GM19240 (cell line): ENCODE measurements around the gene TGM2.
A peak's percentile ranks its signal among the peaks of the same experiment; 100 is the strongest.

Experiments used
- DNase-seq: peaks from one replicate; pipeline ENCODE4 v3.0.0; 2011; ENCODE audit warnings: low spot score; ENCODE audit not compliant: insufficient read length

The TGM2 gene

DNA sequence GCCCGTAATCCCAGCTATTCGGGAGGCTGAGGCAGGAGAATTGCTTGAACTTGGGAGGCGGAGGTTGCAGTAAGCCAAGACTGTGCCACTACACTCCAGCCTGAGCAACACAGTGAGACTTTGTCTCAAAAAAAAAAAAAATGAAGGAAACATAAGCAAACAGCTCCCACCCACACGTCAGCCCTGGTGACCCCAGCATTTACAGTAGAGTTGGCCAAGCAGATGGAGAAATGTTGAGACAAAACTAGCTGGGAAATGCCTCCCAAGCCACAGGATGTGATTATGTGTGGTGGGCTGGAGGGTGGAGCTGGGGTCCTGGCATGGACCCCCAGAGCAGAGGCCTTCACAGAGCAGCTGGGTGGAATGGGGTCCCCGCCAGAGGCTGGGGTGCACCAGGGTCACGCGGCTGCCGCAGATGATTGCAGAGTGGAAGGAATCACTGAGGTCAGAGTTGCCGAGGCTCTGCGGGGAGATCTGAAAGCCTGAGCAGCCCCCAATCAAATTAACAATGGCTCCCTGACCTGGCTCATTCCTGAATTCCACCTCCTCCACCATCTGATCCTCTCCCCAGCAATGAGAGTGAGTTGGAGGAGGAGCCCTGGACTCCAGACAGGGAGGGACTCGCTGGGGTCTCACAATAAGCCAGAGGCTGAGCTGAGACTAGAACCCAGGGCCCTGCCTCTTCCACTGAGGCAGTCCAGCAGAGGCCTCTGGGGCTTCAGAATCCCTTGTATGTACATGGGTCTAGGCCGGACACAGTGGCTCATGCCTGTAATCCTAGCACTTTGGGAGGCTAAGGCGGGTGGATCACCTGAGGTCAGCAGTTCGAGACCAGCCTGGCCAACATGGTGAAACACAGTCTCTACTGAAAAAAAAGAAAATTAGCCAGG is 34.7 kb upstream of the TGM2 start:
- DNase-seq: no peak

- DNase-seq: no peak
These were observed 33.3 kb upstream of the TGM2 start for GRCh38 chr20:38198238-38198861.

DNA sequence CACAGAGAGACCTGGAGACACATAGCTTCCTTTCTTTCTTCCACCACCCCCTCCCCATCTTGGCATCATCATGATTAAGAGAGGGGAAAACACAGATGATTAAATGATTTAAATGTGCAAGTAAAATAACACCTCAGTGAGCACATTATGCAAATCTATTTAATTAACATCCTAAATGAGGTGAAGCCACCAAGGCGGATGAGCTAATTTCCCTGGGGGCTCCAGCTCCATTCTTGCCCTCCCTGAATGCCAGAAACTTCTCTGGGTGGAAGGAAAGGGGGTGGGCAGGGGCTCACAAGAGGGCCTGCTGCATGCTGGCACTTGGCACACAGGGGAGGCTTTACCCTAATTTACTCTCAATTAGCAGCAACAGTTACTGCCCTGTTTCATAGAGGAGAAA is 32.5 kb upstream of the TGM2 start:
- DNase-seq: no peak

- DNase-seq: no peak
These were observed 32.1 kb upstream of the TGM2 start for GRCh38 chr20:38197217-38197616.

DNA sequence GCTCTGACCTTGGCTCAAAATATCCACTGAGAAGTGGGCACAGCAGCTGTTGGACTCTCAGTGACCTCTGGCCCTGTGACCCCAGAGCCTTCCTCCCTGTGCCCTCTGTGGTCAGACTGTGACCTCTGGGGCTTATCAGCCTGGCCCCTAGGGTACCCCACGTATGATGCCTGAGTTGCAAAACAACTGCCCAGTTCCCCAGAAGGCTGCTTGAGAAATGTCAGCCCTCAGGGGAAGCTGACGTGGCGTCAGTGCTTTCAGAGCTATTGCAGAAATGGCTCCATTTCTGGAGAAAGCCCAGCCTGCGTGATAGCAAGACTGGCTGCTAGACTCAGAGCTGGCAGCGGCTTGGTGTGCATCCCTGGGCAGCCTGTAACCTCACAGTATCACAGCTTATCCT is 31.5 kb upstream of the TGM2 start:
- no peak for DNase-seq

DNA sequence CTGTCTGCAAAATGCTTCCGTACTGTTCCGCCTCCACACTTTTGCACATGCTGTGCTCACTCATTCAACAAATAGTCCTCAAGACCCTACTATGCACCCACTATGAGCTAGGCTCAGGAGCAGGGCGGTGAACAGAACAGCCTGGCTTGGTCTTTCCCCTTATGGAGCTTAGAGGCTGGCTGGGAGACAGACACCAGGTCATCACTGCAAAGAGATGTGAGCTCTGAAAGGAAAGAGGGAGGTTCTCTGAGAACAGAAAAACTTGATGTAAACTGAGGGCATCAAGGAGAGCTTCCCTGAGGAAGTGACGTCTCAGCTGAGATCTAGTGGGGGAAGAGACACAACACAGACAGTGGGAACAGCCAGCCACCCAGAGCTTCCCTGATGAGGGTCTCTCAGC is 31.0 kb upstream of the TGM2 start:
- DNase-seq: no peak

GRCh38 chr20:38195521-38195920 is 30.5 kb upstream of the TGM2 start:
- no peak for DNase-seq

GRCh38 chr20:38194971-38195504 is 30.0 kb upstream of the TGM2 start:
- DNase-seq: no peak

GRCh38 chr20:38193586-38194105 is 28.6 kb upstream of the TGM2 start:
- DNase-seq: no peak

GRCh38 chr20:38192323-38192885 is 27.3 kb upstream of the TGM2 start:
- no peak for DNase-seq

- no peak for DNase-seq
These were observed 26.6 kb upstream of the TGM2 start for GRCh38 chr20:38191654-38192053.

- no peak for DNase-seq
These were observed 25.9 kb upstream of the TGM2 start for GRCh38 chr20:38190936-38191371.

GRCh38 chr20:38190166-38190565 is 25.1 kb upstream of the TGM2 start:
- DNase-seq: no peak

GRCh38 chr20:38187517-38187916 is 22.4 kb upstream of the TGM2 start:
- DNase-seq: no peak

GRCh38 chr20:38186788-38187221 is 21.7 kb upstream of the TGM2 start:
- no peak for DNase-seq

- no peak for DNase-seq
These were observed 19.0 kb upstream of the TGM2 start for GRCh38 chr20:38184101-38184500.

DNA sequence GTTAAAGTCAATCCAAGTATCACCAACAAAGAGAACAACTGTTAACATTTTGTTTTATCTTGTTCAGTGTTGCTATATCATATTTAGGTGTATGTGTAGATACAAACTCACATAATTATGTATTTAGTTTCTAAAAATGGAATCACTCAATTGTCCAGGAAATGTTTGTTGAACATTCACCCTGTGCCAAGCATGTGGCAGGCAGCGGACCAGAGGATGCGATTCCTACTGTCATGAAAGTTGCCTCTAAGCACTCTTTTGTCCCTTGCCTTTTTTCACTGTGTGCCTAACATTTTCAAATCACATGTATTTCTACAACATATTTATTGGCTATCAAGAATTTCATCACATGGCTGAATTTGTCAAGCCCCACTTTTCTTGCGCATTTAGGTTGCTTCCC is 16.9 kb upstream of the TGM2 start:
- DNase-seq: no peak

GRCh38 chr20:38181207-38181801 is 16.2 kb upstream of the TGM2 start:
- DNase-seq: peak; percentile 16

GRCh38 chr20:38180781-38181180 is 15.7 kb upstream of the TGM2 start:
- DNase-seq: no peak

GRCh38 chr20:38179846-38180245 is 14.8 kb upstream of the TGM2 start:
- no peak for DNase-seq

- no peak for DNase-seq
These were observed 13.5 kb upstream of the TGM2 start for GRCh38 chr20:38178581-38178980.

GRCh38 chr20:38178065-38178491 is 13.0 kb upstream of the TGM2 start:
- DNase-seq: no peak
